ENCODE data around the gene FAT1.

DNA sequence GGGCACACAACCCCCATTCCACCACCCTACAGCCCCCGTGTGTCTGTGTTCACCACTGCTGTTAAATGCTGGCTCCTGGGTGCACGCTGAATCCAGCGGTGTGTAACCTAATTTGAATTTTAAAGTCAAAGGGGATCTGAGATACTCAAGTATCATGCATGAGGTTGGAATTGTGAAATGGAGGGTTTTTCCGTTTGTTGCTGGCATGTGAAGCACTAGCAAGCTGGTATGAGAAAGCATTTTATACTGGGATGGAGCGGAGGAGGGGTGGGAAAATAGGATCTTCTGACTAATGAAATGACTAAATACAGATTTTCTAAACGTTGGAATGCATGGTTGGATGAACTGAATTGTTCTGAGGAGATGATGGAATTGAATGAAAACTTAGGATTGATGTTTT is 36.9 kb upstream of the FAT1 start:
- TF ChIP-seq, protein P1, sequence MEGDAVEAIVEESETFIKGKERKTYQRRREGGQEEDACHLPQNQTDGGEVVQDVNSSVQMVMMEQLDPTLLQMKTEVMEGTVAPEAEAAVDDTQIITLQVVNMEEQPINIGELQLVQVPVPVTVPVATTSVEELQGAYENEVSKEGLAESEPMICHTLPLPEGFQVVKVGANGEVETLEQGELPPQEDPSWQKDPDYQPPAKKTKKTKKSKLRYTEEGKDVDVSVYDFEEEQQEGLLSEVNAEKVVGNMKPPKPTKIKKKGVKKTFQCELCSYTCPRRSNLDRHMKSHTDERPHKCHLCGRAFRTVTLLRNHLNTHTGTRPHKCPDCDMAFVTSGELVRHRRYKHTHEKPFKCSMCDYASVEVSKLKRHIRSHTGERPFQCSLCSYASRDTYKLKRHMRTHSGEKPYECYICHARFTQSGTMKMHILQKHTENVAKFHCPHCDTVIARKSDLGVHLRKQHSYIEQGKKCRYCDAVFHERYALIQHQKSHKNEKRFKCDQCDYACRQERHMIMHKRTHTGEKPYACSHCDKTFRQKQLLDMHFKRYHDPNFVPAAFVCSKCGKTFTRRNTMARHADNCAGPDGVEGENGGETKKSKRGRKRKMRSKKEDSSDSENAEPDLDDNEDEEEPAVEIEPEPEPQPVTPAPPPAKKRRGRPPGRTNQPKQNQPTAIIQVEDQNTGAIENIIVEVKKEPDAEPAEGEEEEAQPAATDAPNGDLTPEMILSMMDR (IDR thresholded peaks at IDR 0.05) = no peak
- no peak for TF ChIP-seq POLR2A (IDR thresholded peaks at IDR 0.05)

Data from lower leg skin (tissue), 3 donors.